AG04449 (cell line): ENCODE measurements around the gene GSDME.

Experiments used
- CTCF ChIA-PET: fragments of 350-600 bp; formaldehyde crosslinking; extraction: SDS; loops from one replicate; lab custom pipeline; 2021; ENCODE audit warnings: antibody characterized with exemption; lab: Yijun Ruan, JAX
- POLR2A ChIA-PET: fragments of 400-600, 350-600 bp; formaldehyde crosslinking; extraction: SDS; loops from one replicate; lab custom pipeline; 2020; ENCODE audit warnings: antibody characterized with exemption, inconsistent platforms; lab: Yijun Ruan, JAX
- DNase-seq: peaks from one replicate; pipeline ENCODE4 v3.0.0-alpha.2; 2010; ENCODE audit warnings: low read depth, low spot score
- H3K4me3 ChIP-seq: 2 replicates; pipeline ENCODE4 v1.5.1; 2011; ENCODE audit warnings: low read depth, mild to moderate bottlenecking, control low read depth, low read length
- CTCF ChIP-seq: IDR thresholded peaks from one replicate; pipeline ENCODE4 v1.5.1; 2011; ENCODE audit warnings: mild to moderate bottlenecking, moderate library complexity, low read length, control low read depth, inconsistent platforms; ENCODE audit not compliant: insufficient read depth; ENCODE audit errors: missing control alignments

The GSDME gene

GRCh38 chr7:24752073-24752800 is 5.0 kb downstream of the GSDME start:
- CTCF ChIA-PET = interaction anchor here (1.8 to 2.1 kb wide), 2 partner anchors 29 to 346 kb away, joined by 6 to 7 read pairs; no protein-coding TSS in a partner anchor
- no peak for TF ChIP-seq CTCF
- no peak for DNase-seq
- POLR2A ChIA-PET = no interaction called here
- H3K4me3 ChIP-seq = no peak overlapping the region

- no peak overlapping the region for H3K4me3 ChIP-seq
- CTCF ChIA-PET = interaction anchor here (1.0 to 2.1 kb wide), 3 partner anchors 29 to 347 kb away, joined by 3 to 7 read pairs (median 6); no protein-coding TSS in a partner anchor
- no peak for DNase-seq
- no peak for TF ChIP-seq CTCF
- POLR2A ChIA-PET = no interaction called here
These were observed 5.8 kb downstream of the GSDME start for GRCh38 chr7:24751484-24751883.

DNA sequence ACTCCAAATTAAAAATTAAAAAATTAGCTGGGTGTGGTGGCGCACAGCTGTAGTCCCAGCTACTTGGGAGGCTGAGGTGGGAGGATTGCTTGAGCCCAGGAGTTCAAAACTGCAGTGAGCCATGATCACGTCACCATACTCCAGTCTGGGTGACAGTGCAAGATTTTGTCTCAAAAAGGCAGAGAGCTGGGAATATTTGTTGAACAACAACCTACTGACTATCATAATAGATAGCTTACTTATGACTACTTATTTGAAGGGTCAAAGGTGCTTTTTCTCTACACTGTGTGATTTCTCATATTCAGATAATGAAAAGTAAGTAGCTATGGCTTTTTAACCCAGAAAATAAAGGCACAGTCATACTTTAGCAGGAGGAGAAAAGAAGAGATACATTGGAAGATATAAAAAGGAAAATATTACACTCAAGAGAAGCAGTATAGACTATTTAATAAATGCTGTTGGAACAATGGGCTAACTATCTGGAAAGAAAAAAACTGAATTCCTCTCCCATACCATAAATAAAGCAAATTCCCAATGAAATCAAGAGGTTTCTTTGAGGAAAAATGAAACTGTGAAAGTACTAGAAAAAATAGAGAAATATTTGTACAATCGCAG is 6.7 kb downstream of the GSDME start:
- CTCF ChIA-PET = interaction anchor here (0.6 to 2.1 kb wide), 5 partner anchors 8 to 348 kb away, joined by 3 to 6 read pairs (median 4); no protein-coding TSS in a partner anchor
- POLR2A ChIA-PET = no interaction called here
- H3K4me3 ChIP-seq = no peak overlapping the region
- no peak for DNase-seq
- TF ChIP-seq CTCF = no peak

- DNase-seq = no peak
- TF ChIP-seq CTCF = no peak
- POLR2A ChIA-PET = interaction anchor here (0.6 kb wide), 1 partner anchor 455 kb away, joined by 3 read pairs; no protein-coding TSS in a partner anchor
- no peak overlapping the region for H3K4me3 ChIP-seq
- CTCF ChIA-PET = interaction anchor here (1.4 to 1.5 kb wide), 2 partner anchors 345 to 350 kb away, joined by 3 to 4 read pairs; no protein-coding TSS in a partner anchor
These were observed 8.7 kb downstream of the GSDME start for GRCh38 chr7:24748521-24748920.

- CTCF ChIA-PET = interaction anchor here (1.5 kb wide), 1 partner anchor 349 kb away, joined by 4 read pairs; no protein-coding TSS in a partner anchor
- TF ChIP-seq CTCF = no peak
- POLR2A ChIA-PET = no interaction called here
- H3K4me3 ChIP-seq = no peak overlapping the region
- DNase-seq = no peak
These were observed 11.9 kb downstream of the GSDME start for GRCh38 chr7:24745355-24745754.

DNA sequence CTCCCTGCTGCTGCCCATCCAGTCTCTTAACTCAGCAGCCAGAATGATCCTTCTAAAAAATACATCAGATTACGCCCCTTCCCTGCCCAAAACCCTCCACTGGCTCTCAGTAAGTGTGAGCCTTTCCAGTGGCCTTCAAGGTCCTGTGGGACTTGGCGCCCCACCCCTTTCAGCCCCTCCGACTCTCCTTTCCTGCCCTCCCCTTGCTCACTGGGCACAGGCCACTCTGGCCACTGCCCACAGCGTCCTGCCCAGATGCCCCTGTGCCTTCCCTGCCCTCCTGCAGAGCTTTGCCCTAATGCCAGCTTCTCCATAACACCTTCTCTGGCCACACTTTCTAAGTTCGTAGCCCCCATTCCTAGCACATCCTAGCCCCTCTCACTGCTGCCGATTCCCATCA is 13.8 kb downstream of the GSDME start:
- H3K4me3 ChIP-seq = no peak overlapping the region
- ChIA-PET CTCF (interaction anchor here (1.4 to 1.9 kb wide), 2 partner anchors 21 to 355 kb away, joined by 5 read pairs; no protein-coding TSS in a partner anchor), POLR2A (no interaction called here)
- TF ChIP-seq CTCF = no peak
- DNase-seq = no peak
